ENCODE measurements around the gene FAM131B.

Gene FAM131B

DNA sequence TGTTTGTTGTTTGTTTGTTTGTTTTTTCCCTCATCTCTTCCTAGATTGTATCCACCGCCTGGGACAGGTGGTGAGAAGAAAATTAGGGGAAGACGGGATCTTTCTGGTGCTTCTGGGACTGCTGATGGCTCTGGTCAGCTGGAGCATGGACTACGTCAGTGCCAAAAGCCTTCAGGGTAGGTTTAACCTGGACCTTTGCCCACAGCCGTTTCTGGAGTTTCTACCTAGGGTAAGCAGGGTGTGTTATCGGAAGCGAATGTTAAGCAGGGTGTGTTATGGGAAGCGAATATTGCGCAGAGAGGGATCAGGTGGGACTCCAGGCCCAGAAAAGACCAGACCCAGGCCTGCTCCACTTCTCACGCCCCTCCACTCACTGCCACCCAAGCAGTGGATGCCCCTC lies 41.9 kb downstream of the FAM131B start:
- DNase-seq: no peak

DNA sequence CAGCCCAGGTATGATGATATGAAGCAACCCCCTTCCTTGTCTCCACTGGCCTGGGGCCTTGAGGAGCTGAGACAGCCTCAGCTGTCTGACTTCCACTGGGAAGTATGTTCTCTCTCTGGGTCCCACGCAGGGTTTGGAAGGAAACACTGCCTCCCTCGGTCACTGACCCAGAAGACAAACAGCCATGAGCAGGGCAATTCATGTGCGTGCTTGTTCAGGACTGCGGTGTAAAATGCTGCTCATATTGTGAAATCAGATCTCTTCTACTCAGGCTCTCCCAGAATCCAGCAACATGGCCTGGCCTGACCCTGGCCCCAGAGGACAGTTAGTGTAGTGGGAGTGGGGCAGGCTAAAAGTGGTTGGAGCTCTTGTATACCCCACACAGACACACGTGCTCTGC lies 43.9 kb downstream of the FAM131B start:
- DNase-seq: no peak

DNA sequence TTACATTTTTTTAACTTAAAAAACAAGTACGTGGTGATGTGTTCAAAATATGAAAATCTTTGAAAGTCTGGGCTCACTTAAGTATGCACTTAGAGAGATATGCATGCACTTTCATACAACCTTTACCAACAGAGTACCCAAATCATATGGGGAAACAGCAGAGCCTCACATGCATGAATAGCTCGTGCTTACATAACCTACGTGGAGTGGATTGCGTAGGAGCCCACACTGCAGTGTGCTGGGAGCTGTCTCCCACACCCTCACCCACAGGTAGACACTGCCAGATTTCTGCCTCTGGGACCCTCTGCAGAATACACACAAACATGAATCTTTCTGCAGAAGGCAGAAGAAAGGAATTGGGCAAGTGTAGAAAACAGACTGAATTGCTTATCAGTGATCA lies 46.0 kb downstream of the FAM131B start:
- no peak for DNase-seq

DNA sequence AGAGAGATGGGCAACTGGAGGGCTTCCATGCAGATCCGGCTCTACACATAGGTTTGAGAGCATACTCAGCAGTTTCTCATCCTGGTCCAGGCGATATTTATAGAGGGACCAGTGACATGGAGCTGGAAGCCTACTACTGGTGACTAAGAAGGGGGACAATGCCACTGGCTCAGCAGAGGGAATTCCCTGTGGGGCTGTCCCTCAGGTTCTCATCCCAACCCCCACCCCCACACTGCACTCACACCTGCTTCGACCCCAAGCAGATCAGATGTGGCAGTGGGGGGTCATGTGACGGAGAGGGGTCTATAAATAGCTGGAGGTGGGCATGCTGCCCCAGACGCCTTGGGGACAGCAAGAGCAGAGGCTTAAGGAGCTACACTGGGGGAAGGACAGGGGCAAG lies 46.7 kb downstream of the FAM131B start, which contains the start of gene CLCN1:
Gene CLCN1, plus strand, starts transcription at position 336 of the 400 bp plus-strand sequence. CDS start 102 bp downstream, outside the sequence.
- DNase-seq: no peak

DNA sequence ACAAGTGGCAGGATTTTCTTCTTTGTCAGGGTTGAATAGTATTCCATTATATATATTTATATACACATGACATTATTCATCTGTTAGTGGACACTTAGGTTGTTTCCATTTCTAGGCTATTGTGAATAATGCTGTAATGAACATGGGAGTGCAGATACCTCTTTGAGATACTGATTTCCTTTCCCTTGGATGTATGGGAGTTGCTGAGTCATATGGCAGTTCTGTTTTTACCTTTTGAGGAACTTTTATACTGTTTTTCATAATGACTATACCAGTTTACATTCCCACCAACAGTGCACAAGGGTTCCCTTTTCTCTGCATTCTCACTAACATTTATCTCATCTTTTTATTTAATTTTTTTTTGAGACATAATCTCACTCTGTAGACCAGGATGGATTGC lies 48.4 kb downstream of the FAM131B start:
- DNase-seq: no peak

DNA sequence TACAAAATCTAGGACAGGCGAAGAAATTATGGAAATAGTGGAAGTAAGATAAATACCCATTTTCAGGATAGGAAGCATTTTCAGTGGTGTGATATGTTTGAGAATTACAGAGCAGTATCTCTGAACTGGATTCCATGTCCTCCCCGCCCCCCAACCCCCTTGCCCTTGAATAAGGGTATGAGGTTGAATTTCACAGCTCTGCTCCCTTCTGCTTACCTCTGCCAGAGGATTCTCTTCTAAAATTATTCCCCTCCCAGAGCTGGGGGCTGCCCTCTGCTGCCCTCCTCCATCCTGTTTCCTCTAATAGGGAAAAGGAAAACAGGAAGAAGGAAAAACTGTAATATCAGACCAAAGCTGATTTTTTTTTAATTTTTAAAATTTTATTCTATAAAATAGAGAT lies 53.9 kb downstream of the FAM131B start:
- no peak for DNase-seq

DNA sequence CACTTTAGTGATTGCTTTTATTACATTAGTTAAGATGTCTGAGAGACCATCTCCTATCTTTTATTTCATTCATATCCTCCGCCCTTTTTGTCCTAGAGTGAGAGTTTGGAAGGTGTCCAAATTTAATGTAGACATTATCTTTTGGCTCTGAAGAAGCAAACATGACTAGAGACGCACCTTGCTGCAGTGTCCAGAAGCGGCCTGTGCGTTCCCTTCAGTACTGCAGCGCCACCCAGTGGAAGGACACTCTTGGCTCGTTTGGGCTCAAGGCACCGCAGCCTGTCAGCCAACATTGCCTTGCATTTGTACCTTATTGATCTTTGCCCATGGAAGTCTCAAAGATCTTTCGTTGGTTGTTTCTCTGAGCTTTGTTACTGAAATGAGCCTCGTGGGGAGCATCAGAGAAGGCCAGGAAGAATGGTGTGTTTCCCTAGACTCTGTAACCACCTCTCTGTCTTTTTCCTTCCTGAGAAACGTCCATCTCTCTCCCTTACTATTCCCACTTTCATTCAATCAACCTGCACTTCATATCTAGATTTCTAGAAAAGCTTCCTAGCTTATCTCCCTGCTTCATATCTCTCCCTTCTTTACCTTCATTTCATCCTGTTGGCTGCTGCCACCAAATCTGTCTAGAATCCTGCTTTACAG lies 57.0 kb downstream of the FAM131B start:
- peak; percentile 70 for DNase-seq

DNA sequence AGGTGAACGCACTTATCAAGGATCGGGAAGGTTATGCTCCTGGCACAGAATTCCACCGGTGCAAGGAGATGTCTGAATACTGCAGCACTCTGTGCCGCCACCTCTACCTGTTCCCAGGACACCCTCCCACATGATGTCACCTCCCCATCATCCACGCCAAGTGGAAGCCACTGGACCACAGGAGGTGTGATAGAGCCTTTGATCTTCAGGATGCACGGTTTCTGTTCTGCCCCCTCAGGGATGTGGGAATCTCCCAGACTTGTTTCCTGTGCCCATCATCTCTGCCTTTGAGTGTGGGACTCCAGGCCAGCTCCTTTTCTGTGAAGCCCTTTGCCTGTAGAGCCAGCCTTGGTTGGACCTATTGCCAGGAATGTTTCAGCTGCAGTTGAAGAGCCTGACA lies 57.6 kb downstream of the FAM131B start:
- no peak for DNase-seq

DNA sequence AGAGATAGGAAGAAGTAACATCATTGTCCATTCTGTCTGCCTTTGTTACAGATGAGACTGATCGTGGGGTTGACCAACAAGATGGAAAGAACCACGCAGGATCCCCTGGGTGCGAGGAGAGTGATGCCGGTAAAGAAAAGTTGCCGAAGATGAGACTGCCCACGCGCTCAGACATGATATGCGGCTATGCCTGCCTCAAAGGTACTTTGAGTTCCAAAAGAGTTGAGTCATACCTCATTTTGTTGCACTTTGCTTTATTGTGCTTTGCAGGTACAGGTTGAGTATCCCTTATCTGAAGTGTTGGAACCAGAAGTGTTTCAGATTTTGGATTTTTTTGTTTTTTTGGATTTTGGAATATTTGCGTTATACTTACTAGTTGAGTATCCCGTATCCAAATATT lies 58.8 kb downstream of the FAM131B start:
- DNase-seq: no peak
